ENCODE data around the gene TSPAN5. TPM values are rescaled to one million over a fixed set of nuclear protein-coding genes. Genes with fewer than 3 reads are reported as not detected.
"Not testable (repeated sequence)": the region's sequence is repeated elsewhere in the genome, so short reads cannot be mapped to it uniquely, and the experiment has no call there.

TSPAN5 gene
- total RNA-seq, 1 donor, result 3.5 TPM

GRCh38 chr4:98470366-98470765 is 188.0 kb downstream of the TSPAN5 start:
- DNase-seq (ENCODE audit: low read depth in 2 of 3, low spot score in 2 of 3), result no peak

GRCh38 chr4:98469771-98470170 is 188.6 kb downstream of the TSPAN5 start:
- no peak for DNase-seq (ENCODE audit: low read depth in 2 of 3, low spot score in 2 of 3)

- no peak for DNase-seq (ENCODE audit: low read depth in 2 of 3, low spot score in 2 of 3)
Measured at GRCh38 chr4:98468709-98469108, 189.7 kb downstream of the TSPAN5 start.

- DNase-seq (ENCODE audit: low read depth in 2 of 3, low spot score in 2 of 3), result peak; percentile 37 to 85 (median 71)
Measured at GRCh38 chr4:98467627-98468072, 190.8 kb downstream of the TSPAN5 start.

- DNase-seq (ENCODE audit: low read depth in 2 of 3, low spot score in 2 of 3), result no peak
Measured at GRCh38 chr4:98466868-98467599, 191.4 kb downstream of the TSPAN5 start.

GRCh38 chr4:98462487-98462886 is 195.9 kb downstream of the TSPAN5 start:
- no peak for DNase-seq (ENCODE audit: low read depth in 2 of 3, low spot score in 2 of 3)

- DNase-seq (ENCODE audit: low read depth in 2 of 3, low spot score in 2 of 3), result not testable (repeated sequence)
Measured at GRCh38 chr4:98461121-98461865, 197.1 kb downstream of the TSPAN5 start.

- not testable (repeated sequence) for DNase-seq (ENCODE audit: low read depth in 2 of 3, low spot score in 2 of 3)
Measured at GRCh38 chr4:98457422-98457821, 201.0 kb downstream of the TSPAN5 start.

- DNase-seq (ENCODE audit: low read depth in 2 of 3, low spot score in 2 of 3), result no peak
Measured at GRCh38 chr4:98452091-98452490, 206.3 kb downstream of the TSPAN5 start.

- peak in 2 of 3 donors; percentile 37 to 77 for DNase-seq (ENCODE audit: low read depth in 2 of 3, low spot score in 2 of 3)
Measured at GRCh38 chr4:98448908-98449307, 209.5 kb downstream of the TSPAN5 start.

GRCh38 chr4:98447648-98448047 is 210.8 kb downstream of the TSPAN5 start:
- DNase-seq (ENCODE audit: low read depth in 2 of 3, low spot score in 2 of 3), result peak in 1 of 3 donors; percentile 12

GRCh38 chr4:98446499-98447375 is 211.7 kb downstream of the TSPAN5 start:
- DNase-seq (ENCODE audit: low read depth in 2 of 3, low spot score in 2 of 3), result peak in 2 of 3 donors; percentile 83 to 97

GRCh38 chr4:98444371-98444770 is 214.0 kb downstream of the TSPAN5 start:
- no peak for DNase-seq (ENCODE audit: low read depth in 2 of 3, low spot score in 2 of 3)

GRCh38 chr4:98434816-98435215 is 223.6 kb downstream of the TSPAN5 start:
- DNase-seq (ENCODE audit: low read depth in 2 of 3, low spot score in 2 of 3), result no peak

- peak in 1 of 3 donors; percentile 52 for DNase-seq (ENCODE audit: low read depth in 2 of 3, low spot score in 2 of 3)
Measured at GRCh38 chr4:98433691-98434090, 224.7 kb downstream of the TSPAN5 start.

GRCh38 chr4:98430708-98431403 is 227.6 kb downstream of the TSPAN5 start:
- no peak for DNase-seq (ENCODE audit: low read depth in 2 of 3, low spot score in 2 of 3)

GRCh38 chr4:98423009-98423408 is 235.4 kb downstream of the TSPAN5 start:
- DNase-seq (ENCODE audit: low read depth in 2 of 3, low spot score in 2 of 3), result no peak

GRCh38 chr4:98421111-98421510 is 237.3 kb downstream of the TSPAN5 start:
- DNase-seq (ENCODE audit: low read depth in 2 of 3, low spot score in 2 of 3), result no peak
